ENCODE data around the gene UGT1A8.
"Not testable (repeated sequence)": the region's sequence is repeated elsewhere in the genome, so short reads cannot be mapped to it uniquely, and the experiment has no call there.

UGT1A8 gene

DNA sequence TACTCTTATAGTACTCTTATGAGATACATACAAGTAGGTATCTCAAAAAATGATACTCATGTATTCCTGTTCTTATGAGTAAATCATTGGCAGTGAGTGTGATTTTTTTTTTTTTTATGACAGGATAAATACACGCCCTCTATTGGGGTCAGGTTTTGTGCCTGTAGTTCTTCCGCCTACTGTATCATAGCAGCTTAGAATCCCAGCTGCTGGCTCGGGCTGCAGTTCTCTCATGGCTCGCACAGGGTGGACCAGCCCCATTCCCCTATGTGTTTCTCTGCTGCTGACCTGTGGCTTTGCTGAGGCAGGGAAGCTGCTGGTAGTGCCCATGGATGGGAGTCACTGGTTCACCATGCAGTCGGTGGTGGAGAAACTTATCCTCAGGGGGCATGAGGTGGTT, at the start of gene UGT1A8:
Gene UGT1A8, plus strand, starts transcription at position 158 of the 400 bp plus-strand sequence. Its CDS starts 75 bp downstream, at position 233.
- DNase-seq (ENCODE audit: low read depth in 2 of 2) = not testable (repeated sequence)

DNA sequence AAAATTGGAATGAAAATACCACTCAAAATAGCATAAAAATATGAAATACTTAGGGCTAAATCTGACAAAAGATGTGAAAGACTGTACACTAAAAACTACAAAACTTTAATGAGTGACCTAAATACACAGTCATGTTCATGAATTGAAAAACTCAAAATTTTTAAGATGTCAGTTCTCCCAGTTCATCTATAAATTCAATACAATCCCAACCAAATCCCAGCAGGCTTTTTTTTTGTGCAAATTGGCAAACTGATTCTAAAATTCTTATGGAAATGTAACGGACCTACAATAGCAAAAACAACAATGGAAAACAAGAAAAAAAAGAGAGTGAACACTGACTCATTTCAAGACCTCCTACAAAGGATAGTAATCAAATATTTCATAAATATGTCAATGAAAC, 46.4 kb upstream of the UGT1A8 start:
- DNase-seq (ENCODE audit: low read depth in 2 of 2) = no peak

DNA sequence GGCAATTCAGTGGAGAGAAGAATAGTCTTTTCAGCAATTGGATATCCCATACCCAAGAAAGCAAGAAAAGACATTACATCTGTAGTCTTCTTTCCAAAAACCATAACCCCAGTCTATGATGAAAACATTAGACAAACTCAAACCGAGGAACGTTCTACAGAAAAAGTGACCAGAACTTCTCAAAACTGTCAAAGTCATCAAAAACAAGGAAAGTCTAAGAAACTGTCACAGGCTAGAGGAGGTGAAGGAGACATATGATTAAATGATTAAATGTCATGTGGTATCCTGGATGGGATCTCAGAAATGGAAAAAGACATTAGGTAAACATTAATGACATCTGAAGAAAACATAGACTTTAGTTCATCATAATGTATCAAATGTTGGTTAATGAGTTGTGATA, 46.0 kb upstream of the UGT1A8 start:
- no peak for DNase-seq (ENCODE audit: low read depth in 2 of 2)

DNA sequence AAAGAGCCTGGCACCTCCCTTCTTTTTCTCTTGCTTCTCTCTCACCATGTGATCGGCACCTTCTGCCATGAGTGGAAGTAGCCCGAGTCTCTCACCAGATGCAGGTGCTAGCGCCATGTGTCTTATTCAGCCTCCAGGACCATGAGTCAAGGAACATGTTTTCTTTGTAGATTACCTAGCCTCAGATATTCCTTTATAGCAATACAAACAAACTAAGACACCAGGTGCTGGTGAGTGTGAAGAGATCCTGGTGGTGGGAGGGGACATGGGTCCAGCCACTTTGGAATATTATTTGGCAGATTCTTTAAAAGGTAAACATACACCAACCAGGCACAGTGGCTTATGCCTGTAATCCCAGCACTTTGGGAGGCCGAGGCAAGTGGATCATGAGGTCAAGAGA, 45.0 kb upstream of the UGT1A8 start:
- no peak for DNase-seq (ENCODE audit: low read depth in 2 of 2)

DNA sequence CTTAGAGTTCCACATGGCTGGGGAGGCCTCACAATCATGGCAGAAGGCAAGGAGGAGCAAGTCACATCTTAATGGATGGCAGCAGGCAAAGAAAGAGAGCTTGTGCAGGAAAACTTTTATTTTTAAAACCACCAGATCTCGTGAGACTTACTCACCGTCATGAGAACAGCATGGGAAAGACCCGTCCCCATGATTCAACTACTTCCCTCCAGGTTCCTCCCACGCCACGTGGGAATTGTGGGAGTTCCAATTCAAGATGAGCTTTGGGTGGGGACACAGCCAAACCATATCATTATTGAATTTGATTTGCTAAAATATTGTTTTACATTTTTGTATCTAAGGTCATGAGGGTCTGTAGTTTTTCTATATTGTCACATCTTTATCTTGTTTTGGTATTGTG, 40.1 kb upstream of the UGT1A8 start:
- DNase-seq (ENCODE audit: low read depth in 2 of 2) = not testable (repeated sequence)

DNA sequence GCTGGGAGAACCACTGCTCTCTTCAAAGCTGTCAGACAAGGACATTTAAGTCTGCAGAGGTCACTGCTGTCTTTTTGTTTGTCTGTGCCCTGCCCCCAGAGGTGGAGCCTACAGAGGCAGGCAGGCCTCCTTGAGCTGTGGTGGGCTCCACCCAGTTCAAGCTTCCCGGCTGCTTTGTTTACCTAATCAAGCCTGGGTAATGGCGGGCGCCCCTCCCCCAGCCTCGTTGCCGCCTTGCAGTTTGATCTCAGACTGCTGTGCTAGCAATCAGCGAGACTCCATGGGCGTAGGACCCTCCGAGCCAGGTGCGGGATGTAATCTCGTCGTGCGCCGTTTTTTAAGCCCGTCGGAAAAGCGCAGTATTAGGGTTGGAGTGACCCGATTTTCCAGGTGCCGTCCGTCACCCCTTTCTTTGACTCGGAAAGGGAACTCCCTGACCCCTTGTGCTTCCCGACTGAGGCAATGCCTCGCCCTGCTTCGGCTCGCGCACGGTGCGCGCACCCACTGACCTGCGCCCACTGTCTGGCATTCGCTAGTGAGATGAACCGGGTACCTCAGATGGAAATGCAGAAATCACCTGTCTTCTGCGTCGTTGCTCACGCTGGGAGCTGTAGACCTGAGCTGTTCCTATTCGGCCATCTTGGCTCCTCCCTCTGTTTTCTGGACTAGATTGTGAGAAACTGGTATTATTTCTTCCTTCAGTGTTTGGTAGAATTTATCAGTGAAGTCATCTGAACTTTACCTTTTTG, 34.0 kb upstream of the UGT1A8 start:
- not testable (repeated sequence) for DNase-seq (ENCODE audit: low read depth in 2 of 2)

DNA sequence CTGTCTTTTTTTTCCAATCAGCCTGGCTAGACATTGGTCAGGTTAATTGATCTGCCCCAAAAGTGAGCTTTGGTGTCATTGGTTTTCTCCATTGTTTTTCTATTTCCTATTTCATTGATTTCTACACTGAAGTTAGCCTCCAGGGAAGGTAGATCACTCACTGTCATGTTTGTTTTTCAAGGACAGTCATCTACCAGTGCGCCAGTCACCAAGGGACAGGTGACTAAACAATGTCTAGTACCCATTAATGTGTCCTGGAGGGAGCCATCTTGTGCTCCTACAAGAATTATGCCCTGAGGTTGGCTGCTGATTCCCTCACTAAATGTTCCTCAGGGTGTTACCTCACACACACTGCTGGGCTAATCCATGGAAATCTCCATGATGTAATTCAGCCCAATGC, 33.2 kb upstream of the UGT1A8 start:
- no peak for DNase-seq (ENCODE audit: low read depth in 2 of 2)

DNA sequence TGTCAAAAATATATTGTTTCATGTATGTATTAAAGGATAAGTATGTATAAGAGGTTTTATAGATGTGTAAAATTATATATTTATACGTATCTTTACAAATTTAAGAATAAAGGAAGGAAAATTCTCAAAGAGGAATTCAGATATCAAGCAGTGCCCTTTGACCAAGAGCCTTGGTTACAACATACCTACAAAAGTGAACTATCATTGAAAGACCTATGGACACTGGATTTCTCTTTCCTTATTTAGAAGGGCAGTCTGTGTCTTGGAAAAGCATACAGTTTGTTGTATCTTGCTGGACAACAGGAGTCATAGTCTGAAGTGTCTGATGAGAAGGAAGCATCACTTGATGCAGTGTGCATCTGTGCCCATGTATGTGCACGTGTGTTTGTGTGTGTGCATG, 29.0 kb upstream of the UGT1A8 start:
- DNase-seq (ENCODE audit: low read depth in 2 of 2) = no peak

DNA sequence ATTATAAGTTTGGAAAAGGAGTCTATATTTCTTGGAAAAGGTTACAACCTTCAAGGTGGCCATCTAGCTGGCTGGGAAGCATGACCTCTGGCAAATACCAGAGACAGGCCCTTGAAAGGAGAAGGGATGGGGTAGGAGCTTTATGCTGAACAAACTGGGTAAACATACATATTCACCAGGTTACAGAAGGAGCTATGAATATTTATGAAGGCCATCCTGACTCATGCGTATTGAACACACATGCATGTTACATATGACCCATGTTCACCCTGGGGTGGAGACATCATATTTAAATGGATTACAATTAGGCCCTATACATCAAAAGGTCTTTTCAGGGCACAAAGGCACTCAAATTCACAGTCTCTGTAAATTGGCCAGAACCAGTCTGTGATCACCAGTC, 24.7 kb upstream of the UGT1A8 start:
- not testable (repeated sequence) for DNase-seq (ENCODE audit: low read depth in 2 of 2)

DNA sequence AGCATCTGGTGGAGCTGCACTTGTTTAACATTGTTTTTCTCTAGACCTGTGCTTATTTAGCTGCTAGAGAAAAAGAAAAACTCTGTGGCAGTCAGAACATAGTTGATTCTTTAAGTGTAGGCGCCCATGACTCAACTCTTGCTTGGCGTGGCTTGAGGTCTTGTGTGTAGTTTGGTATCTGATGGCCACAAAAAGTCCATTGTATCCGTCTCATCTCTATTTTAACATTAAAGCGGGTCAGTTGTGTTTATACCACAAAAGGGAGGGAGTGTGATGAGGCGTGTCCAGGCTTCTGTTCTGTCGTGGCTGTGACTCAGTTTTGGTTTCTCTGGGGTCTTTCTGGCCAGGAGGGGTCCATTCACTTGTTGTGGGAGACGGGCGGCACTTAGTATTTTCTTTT, 24.2 kb upstream of the UGT1A8 start:
- no peak for DNase-seq (ENCODE audit: low read depth in 2 of 2)

DNA sequence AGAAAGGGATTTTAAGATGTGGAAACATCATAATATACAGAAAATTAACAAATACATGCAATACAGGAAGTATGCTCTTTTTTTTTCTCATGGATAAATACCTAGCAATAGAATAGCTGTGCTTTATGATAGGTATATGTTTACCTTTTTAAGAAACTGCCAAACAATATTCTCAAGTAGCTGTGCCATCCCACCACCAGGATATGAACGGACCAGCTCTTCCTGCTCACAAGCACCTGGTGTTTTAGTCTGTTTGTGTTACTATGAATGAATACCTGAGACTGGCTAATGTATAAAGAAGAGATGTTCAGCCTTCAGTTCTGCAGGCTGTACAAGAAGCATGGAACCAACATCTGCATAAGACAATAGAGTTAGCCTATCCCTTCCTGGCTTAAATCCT, 19.9 kb upstream of the UGT1A8 start:
- DNase-seq (ENCODE audit: low read depth in 2 of 2) = no peak

DNA sequence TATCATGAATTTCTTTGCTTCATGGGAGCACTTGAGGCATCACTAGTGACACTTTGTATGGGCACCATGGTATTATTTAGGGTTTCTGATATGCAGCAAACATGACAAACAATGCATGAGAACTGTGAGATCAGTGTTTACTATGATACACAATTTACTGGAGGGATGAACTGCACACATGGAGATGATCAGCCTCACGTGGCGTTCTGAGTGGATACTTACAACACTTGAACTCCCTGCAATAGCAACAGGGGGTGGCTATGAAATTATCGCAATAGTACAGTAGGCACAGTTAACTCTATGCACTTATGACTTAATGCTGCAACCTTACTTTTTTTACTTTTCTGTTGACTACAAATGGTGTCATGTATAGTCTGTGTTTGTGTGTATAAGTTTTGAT, 18.5 kb upstream of the UGT1A8 start:
- DNase-seq (ENCODE audit: low read depth in 2 of 2) = no peak

DNA sequence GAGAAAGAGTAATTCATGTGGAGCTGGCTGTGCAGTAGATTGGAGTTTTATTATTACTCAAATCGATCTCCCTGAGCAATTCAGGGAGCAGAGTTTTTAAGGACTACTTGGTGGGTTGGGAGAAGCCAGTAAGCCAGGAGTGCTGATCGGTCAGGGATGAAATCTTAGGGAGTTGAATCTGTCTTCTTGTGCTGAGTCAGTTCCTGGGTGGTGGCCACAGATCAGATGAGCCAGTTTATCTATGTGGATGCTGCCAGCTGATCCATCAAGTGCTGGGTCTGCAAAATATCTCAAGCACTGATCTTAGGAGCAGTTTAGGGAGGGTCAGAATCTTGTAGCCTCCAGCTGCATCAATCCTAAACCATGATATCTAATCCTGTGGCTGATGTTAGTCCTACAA, 17.0 kb upstream of the UGT1A8 start:
- DNase-seq (ENCODE audit: low read depth in 2 of 2) = no peak

DNA sequence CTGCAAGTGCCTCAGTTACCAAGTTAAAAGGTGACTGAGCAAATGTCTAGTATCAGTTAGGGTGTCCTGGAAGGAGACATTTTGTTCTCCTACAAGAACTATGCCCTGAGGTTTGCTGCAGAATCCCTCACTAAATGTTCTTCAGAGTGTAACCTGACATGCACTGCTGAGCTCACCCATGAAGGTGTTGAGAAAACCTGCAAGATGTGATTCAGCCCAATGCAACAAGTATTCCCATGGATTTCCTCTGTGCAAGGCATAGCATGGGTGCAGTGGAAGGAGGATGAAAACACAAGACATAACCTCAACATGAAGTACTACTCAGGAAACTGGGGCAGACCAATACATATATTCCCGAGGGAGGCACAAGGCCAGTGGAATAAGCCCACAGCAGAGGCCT, 15.4 kb upstream of the UGT1A8 start:
- DNase-seq (ENCODE audit: low read depth in 2 of 2) = no peak

DNA sequence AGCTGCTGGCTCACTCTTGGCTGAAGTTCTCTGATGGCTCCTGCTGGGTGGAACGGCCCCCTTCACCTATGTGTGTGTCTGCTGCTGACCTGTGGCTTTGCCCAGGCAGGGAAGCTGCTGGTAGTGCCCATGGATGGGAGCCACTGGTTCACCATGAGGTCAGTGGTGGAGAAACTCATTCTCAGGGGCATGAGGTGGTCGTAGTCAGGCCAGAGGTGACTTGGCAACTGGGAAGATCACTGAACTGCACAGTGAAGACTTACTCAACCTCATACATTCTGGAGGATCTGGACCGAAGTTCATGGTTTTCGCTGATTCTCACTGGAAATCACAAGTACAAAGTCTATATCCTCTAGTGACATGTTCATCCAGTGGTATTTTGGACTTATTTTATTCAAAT, 13.9 kb upstream of the UGT1A8 start:
- DNase-seq (ENCODE audit: low read depth in 2 of 2) = no peak

DNA sequence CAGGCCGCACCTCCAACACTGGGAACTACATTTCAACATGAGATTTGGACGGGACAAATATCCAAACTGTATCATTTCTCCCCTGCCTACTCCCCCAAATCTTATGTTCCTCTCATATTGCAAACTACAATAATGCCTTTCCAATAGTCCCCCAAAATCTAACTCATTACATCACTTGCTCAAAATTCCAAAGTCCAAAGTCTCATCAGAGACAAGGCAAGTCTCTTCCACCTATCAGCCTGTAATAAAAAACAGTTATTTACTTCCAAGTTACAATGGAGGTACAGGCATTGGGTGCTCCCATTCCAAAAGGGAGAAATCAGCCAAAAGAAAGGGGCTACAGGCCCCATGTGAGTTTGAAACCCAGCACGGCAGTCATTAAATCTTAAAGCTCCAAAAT, 12.6 kb upstream of the UGT1A8 start:
- no peak for DNase-seq (ENCODE audit: low read depth in 2 of 2)

DNA sequence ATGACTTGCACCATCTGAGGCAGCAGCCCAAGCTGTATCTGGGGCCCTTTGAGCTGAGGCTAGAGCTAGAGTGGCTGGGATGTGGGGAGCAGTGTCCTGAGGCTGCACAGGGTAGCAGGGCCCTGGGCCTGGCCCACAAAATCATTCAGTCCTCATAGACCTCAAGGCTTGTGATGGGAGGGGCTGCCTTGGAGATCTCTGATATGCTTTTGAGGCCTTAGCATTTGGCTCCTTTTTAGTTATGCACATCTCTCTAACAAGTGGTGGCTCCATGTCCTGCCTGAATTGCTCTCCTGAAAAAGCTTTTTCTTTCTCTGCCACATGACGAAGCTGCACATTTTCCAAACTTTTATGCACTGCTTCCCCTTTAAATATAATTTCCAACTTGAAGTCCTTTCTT, 11.8 kb upstream of the UGT1A8 start:
- no peak for DNase-seq (ENCODE audit: low read depth in 2 of 2)

DNA sequence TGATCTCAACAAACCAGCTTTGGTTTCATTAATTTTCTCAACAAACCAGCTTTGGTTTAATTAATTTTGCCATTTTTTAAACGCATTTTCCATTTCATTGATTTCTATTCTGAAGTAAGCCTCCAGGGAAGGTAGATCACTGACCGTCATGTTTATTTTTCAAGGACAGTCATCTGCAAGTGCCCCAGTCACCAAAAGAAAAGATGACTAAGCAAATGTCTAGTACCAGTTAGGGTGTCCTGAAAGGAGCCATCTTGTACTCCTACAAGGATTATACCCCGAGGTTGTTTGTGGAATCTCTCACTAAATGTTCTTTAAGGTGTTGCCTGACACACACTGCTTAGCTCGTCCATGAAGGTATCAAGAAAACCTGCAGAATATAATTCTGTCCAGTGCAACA, 6.1 kb upstream of the UGT1A8 start:
- DNase-seq (ENCODE audit: low read depth in 2 of 2) = no peak

DNA sequence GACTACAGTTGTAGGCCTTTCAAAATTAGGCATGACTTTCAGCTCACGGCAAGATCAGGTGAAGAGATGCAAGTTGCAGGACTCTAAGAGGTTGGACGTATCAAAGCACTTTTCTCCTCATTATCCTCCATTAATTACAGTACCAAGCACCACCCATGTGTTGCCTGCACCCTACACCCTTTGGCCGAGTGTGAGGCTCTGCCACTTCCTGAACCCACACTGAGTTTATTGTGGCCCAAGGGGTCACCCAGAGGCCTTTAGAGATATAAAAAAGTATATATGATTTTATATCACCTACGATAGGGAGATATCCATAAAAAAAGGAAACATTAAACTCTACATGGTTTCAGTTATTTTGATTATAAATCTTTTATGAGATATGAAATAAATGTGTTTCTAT, 2.8 kb downstream of the UGT1A8 start:
- no peak for DNase-seq (ENCODE audit: low read depth in 2 of 2)

DNA sequence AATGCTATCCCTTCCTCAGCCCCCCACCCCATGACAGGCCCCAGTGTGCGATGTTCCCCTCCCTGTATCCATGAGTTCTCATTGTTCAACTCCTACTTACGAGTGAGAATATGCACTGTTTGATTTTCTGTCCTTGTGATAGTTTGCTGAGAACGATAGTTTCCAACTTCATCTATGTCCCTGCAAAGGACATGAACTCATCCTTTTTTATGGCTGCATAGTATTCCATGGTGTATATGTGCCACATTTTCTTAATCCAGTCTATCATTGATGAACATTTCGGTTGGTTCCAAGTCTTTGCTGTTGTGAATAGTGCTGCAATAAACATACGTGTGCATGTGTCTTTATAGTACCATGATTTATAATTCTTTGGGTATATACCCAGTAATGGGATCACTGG, 4.4 kb downstream of the UGT1A8 start:
- DNase-seq (ENCODE audit: low read depth in 2 of 2) = not testable (repeated sequence)

DNA sequence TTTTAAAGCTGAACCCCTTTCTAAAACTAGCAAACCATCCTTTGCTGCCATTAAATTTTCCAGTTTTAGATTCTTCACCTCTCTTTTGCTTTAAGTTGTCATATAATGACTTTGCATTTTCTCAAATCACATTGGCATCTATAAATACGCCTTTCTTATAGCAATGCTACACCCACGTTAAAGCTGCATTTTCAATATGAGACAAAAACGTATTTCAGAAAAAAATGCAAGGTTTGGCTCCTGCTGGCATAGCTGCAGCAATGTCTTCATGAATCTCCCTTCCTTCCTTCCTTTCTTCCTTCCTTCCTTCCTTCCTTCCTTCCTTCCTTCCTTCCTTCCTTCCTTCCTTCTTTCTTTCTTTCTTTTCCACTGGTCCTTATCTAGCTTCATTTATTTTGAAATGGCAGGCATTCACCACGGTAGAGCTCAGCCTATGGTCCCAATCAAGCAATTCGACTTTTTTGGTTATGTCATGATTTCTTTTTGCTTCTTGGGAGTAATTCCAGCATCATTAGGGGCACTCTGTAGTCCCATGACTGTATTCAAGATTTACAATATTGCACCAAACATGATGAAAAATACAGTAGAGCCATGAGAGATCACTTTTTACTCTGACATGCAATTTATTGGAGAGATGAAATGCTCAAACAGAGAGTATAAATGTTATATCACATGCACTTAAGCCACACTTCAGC, 10.0 kb downstream of the UGT1A8 start:
- no peak for DNase-seq (ENCODE audit: low read depth in 2 of 2)

DNA sequence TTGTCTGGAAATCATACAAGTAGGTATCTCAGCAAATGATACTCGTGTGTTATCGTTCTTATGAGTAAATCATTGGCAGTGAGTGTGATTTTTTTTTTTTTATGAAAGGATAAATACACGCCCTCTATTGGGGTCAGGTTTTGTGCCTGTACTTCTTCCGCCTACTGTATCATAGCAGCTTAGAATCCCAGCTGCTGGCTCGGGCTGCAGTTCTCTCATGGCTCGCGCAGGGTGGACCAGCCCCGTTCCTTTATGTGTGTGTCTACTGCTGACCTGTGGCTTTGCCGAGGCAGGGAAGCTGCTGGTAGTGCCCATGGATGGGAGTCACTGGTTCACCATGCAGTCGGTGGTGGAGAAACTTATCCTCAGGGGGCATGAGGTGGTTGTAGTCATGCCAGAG, 18.9 kb downstream of the UGT1A8 start, which contains the start of gene UGT1A10:
Gene UGT1A10, plus strand, starts transcription at position 143 of the 400 bp plus-strand sequence. Its CDS starts 75 bp downstream, at position 218.
- DNase-seq (ENCODE audit: low read depth in 2 of 2) = not testable (repeated sequence)

DNA sequence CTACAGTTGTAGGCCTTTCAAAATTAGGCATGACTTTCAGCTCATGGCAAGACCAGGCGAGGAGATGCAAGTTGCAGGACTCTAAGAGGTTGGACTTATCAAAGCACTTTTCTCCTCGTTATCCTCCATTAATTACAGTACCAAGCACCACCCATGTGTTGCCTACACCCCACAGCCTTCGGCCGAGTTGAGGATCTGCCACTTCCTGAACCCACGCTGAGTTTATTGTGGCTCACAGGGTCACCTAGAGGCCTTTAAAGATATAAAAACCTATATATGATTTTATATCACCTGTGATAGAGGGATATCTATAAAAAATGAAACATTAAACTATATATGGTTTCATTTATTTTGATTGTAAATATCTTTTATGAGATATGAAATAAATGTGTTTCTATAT, 21.4 kb downstream of the UGT1A8 start:
- DNase-seq (ENCODE audit: low read depth in 2 of 2) = no peak

Measured in fibroblast of skin of left biceps (primary cell).